Effector memory CD4-positive, alpha-beta T cell (primary cell): ENCODE results near the gene CD276.
"Not testable (repeated sequence)": the region's sequence is repeated elsewhere in the genome, so short reads cannot be mapped to it uniquely, and the experiment has no call there.

Experiments
- DNase-seq, 3 donors: peaks; one replicate each; pipeline ENCODE4 v3.0.0-alpha.2; 2020
- H3K27ac ChIP-seq: 2 replicates; pipeline ENCODE4 v1.7.0; 2013; ENCODE audit warnings: mild to moderate bottlenecking, low read length, moderate library complexity; ENCODE audit not compliant: insufficient read depth, poor library complexity, severe bottlenecking
- H3K27me3 ChIP-seq: replicated peaks from 2 replicates; pipeline ENCODE4 v1.7.0; 2013; ENCODE audit warnings: mild to moderate bottlenecking, low read length; ENCODE audit not compliant: insufficient read depth, control insufficient read depth, poor library complexity, severe bottlenecking
- H3K36me3 ChIP-seq: 2 replicates; pipeline ENCODE4 v1.7.0; 2013; ENCODE audit warnings: mild to moderate bottlenecking, low read length, moderate library complexity; ENCODE audit not compliant: control insufficient read depth, insufficient read depth
- H3K4me1 ChIP-seq: 2 replicates; pipeline ENCODE4 v1.7.0; 2013; ENCODE audit warnings: low read length, mild to moderate bottlenecking; ENCODE audit not compliant: control insufficient read depth, insufficient read depth, poor library complexity, severe bottlenecking
- H3K4me3 ChIP-seq: 2 replicates; pipeline ENCODE4 v1.7.0; 2013; ENCODE audit warnings: low read length, low read depth, mild to moderate bottlenecking; ENCODE audit not compliant: insufficient read depth, poor library complexity, severe bottlenecking
- H3K9me3 ChIP-seq: 2 replicates; pipeline ENCODE4 v1.7.0; 2013; ENCODE audit warnings: mild to moderate bottlenecking, low read length, moderate library complexity; ENCODE audit not compliant: control insufficient read depth
- total RNA-seq, 3 donors: gene quantifications; one replicate each; lab custom pipeline; 2026; lab: John Stamatoyannopoulos, UW

The CD276 gene
- 0 to 0.09 (median 0) reads per million in 3 donors for total RNA-seq

- no peak within 1 kb of the TSS for H3K27ac ChIP-seq
- no peaks in the 10 kb centered on the region for H3K36me3 ChIP-seq
- no peak for DNase-seq
- no peaks in the 10 kb centered on the region for H3K9me3 ChIP-seq
- H3K27me3 ChIP-seq, result peaks cover 46% of the 10 kb centered on the region
- peak within 1 kb of the TSS; percentile 39 for H3K4me3 ChIP-seq
- peaks cover 9% of the 10 kb centered on the region for H3K4me1 ChIP-seq
Measured at GRCh38 chr15:73683777-73684580, at the start of gene CD276. CD276 (plus strand) TSS chr15:73684383; CDS start chr15:73699640, 15,257 bp downstream.

DNA sequence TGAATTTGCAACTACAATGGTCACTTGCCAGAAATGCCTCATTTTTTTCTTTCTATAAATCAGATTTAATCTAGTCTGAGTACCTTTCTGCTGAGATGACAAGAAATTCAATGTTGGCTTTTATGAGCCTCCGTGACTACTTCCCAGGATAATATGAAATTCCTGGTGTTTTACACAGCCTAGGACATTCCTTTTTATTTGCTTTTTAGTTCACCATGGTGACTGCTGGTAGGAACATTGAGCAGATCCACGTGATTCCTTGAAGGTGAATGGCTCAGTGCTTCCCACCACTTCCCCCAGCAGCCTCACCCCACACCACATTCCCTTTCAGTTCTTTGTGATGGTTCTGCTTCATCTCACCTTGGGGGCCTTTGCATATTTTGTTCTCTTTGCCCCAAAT lies 46.7 kb upstream of the CD276 start:
- Histone ChIP-seq H3K4me3 (no peak overlapping the region), H3K27ac (no peak overlapping the region), H3K36me3 (no peaks in the 10 kb centered on the region), H3K27me3 (peaks cover 3% of the 10 kb centered on the region), H3K9me3 (no peaks in the 10 kb centered on the region), H3K4me1 (no peaks in the 10 kb centered on the region)
- DNase-seq, result no peak

DNA sequence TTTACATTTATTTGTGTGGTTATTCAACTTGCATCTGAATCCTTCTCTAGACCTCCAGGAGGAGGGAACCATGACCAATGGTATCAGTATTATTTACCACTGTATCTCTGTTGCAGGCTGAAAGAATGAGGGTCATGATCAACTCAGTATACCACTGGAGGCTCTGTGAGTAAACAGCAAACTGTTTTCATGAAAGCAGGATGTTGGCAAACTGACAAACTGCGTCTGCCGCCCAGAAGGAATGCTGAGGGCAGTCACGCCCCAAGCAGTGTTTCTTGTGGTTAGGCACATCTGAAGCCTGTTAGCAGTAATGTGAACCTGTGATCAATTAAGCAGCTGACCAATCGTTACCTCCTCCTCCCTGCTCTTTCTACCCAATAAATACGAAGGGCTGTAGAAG lies 44.7 kb upstream of the CD276 start:
- not testable (repeated sequence) for H3K36me3 ChIP-seq, H3K4me1 ChIP-seq, H3K9me3 ChIP-seq, DNase-seq, H3K27me3 ChIP-seq, H3K4me3 ChIP-seq, H3K27ac ChIP-seq

DNA sequence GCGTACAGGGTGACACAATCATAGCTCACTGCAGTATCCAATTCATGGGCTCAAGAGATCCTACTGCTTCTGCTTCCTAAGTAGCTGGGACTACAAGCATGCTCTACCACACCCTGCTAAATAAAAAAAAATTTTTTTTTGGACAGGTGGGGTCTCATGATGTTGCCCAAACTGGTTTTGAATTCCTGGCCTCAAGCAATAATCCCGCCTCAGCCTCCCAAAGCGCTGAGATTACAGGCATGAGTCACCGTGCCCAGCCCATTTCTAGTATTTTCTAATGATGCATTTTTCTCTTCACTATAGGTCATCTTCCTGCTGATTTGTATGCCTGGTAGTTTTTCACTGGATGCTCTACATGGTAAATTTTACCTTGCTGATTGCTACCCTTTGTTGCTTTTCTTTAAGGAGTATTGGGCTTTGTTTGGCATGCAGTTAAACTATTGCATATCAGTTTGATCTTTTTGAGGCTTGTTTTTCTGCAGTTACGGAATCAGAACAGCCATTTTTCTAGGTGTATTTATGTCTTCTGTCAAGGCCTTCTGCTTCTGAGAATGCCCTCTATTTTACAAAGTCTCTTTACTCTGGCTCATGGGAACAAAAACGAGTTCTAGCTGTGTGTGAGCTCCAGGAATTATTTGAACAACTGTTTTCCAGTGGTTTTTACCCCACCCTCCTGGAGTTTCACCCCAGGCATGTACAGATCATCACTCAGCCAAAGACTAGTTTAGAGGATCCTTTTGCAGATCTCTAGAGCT lies 36.7 kb upstream of the CD276 start:
- Histone ChIP-seq H3K9me3 (no peaks in the 10 kb centered on the region), H3K4me1 (no peaks in the 10 kb centered on the region), H3K27ac (no peak overlapping the region), H3K36me3 (no peaks in the 10 kb centered on the region), H3K27me3 (peaks cover 5% of the 10 kb centered on the region), H3K4me3 (no peak overlapping the region)
- no peak for DNase-seq

DNA sequence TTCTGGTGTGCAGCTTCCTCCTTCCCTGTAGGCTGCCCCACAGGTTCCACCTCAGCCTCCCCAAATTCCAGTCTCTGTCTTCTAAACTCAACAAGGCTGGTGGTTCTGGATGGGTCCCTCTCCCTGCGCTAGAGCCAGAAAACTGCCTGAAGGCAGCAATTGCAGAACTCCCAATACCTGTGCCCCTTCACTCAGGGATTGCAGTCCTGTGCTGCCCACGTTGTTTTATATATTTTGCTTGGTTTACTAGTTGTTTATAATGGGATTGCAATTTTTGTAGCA lies 36.2 kb upstream of the CD276 start:
- Histone ChIP-seq H3K36me3 (no peaks in the 10 kb centered on the region), H3K27ac (no peak overlapping the region), H3K4me3 (no peak overlapping the region), H3K9me3 (no peaks in the 10 kb centered on the region), H3K4me1 (no peaks in the 10 kb centered on the region), H3K27me3 (peaks cover 5% of the 10 kb centered on the region)
- DNase-seq, result no peak

- H3K9me3 ChIP-seq, result no peaks in the 10 kb centered on the region
- H3K27me3 ChIP-seq, result peaks cover 5% of the 10 kb centered on the region
- no peak for DNase-seq
- no peak overlapping the region for H3K27ac ChIP-seq
- H3K4me1 ChIP-seq, result no peaks in the 10 kb centered on the region
- no peak overlapping the region for H3K4me3 ChIP-seq
- H3K36me3 ChIP-seq, result no peaks in the 10 kb centered on the region
Measured at GRCh38 chr15:73650416-73651126, 33.6 kb upstream of the CD276 start.

- no peaks in the 10 kb centered on the region for H3K9me3 ChIP-seq
- H3K27me3 ChIP-seq, result peaks cover 5% of the 10 kb centered on the region
- H3K36me3 ChIP-seq, result no peaks in the 10 kb centered on the region
- no peak for DNase-seq
- no peak overlapping the region for H3K4me3 ChIP-seq
- H3K4me1 ChIP-seq, result no peaks in the 10 kb centered on the region
- no peak overlapping the region for H3K27ac ChIP-seq
Measured at GRCh38 chr15:73654659-73655058, 29.5 kb upstream of the CD276 start.

GRCh38 chr15:73655724-73656123 lies 28.5 kb upstream of the CD276 start:
- Histone ChIP-seq H3K4me1 (no peaks in the 10 kb centered on the region), H3K4me3 (no peak overlapping the region), H3K27me3 (peaks cover 5% of the 10 kb centered on the region), H3K9me3 (no peaks in the 10 kb centered on the region), H3K27ac (no peak overlapping the region), H3K36me3 (no peaks in the 10 kb centered on the region)
- DNase-seq, result no peak

DNA sequence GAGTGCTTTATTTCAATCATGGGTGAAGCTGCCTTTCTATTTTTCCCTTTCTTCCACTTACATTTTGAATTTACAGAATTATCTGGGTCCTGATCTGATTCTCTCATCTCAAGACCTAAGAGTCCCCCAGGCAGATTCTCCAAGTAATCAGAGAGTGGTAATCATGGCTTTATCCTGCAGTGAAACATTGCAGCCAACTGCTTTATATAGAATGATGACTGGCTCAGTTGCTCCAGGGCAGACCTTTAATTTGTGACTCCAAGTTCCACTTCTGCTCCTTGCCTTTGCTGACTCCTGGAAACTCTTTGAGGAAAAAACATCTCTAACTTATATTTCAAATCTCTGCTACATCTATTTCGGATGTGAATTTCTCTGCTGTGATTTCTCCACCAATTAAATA lies 25.5 kb upstream of the CD276 start:
- Histone ChIP-seq H3K27ac (no peak overlapping the region), H3K36me3 (no peaks in the 10 kb centered on the region), H3K4me1 (no peaks in the 10 kb centered on the region), H3K9me3 (no peaks in the 10 kb centered on the region), H3K4me3 (no peak overlapping the region), H3K27me3 (no peaks in the 10 kb centered on the region)
- no peak for DNase-seq

DNA sequence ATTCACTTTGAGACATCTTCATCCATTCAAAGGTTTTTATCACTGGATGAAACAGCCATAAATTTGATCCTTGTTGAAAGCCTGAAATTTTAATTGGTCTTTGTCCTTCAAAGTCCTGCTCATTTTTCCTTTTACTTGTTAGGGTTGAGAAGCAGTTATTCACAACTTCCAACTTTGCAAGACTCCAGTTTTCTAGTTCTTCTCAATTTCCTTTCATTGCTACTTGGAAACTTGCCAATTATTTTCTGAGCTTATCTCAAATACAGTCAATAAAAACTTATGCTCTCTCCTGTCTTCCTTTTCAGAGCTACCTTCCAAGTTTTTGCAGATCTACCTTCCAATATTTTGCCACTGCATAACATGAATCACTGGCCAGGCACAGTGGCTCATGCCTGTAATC lies 23.7 kb upstream of the CD276 start:
- Histone ChIP-seq H3K4me3 (no peak overlapping the region), H3K9me3 (no peaks in the 10 kb centered on the region), H3K27ac (no peak overlapping the region), H3K36me3 (no peaks in the 10 kb centered on the region), H3K4me1 (no peaks in the 10 kb centered on the region), H3K27me3 (no peaks in the 10 kb centered on the region)
- no peak for DNase-seq
